Muscle of arm (tissue), 14 donors: ENCODE results near the gene OR11H7. TPM values are rescaled to one million over a fixed set of nuclear protein-coding genes. Genes with fewer than 3 reads are reported as not detected.
"Not testable (repeated sequence)": the region's sequence is repeated elsewhere in the genome, so short reads cannot be mapped to it uniquely, and the experiment has no call there.

ENCODE experiments used
- DNase-seq: peaks from one replicate; pipeline ENCODE4 v3.0.0-alpha.2; 2013
- long read RNA-seq, 11 donors: transcript quantifications; one replicate each; lab custom pipeline, GENCODE V29; 2026
- polyA plus RNA-seq, 12 donors: library from polyadenylated mRNA; unstranded; fragments of 120-200 nt; gene quantifications; one replicate each; pipeline ENCODE4 v1.2.1, GENCODE V29; 2013; ENCODE audit not compliant: insufficient read length in 12 of 12

OR11H7 gene
- polyA plus RNA-seq: under 1 TPM in 7 of 12 donors, not detected in 5; 0.23 to 0.53 (median 0.35) TPM
- long read RNA-seq, donor 1, partial matches to known transcripts: 0 of 1 reads
- long read RNA-seq, donor 1, other reads (novel, unspliced or antisense): 0 of 1 reads
- long read RNA-seq, donor 2: 0 reads
- long read RNA-seq, donor 3: 0 reads
- long read RNA-seq, donor 4: 0 reads
- long read RNA-seq, donor 5, partial matches to known transcripts: 0 of 1 reads
- long read RNA-seq, donor 5, other reads (novel, unspliced or antisense): 0 of 1 reads
- long read RNA-seq, donor 6: 0 reads
- long read RNA-seq, donor 7: 0 reads
- long read RNA-seq, donor 8: 0 reads
- long read RNA-seq, donor 9: 0 reads
- long read RNA-seq, donor 10: 0 reads
- long read RNA-seq, donor 11: 0 reads

- DNase-seq: no peak
Measured at GRCh38 chr14:20228681-20229080, at the start of gene OR11H7. TSS of gene OR11H7 (plus strand) at chr14:20228981.

- no peak for DNase-seq
Measured at GRCh38 chr14:20179218-20179617, 49.6 kb upstream of the OR11H7 start.

- DNase-seq: no peak
Measured at GRCh38 chr14:20179880-20180279, 48.9 kb upstream of the OR11H7 start.

GRCh38 chr14:20180486-20180885 lies 48.3 kb upstream of the OR11H7 start:
- DNase-seq: no peak

- no peak for DNase-seq
Measured at GRCh38 chr14:20184181-20184580, 44.6 kb upstream of the OR11H7 start.

GRCh38 chr14:20190596-20190995 lies 38.2 kb upstream of the OR11H7 start, which contains the start of gene OR11G2:
TSS of gene OR11G2 (plus strand) at chr14:20190896. CDS start at chr14:20197438, 6,542 bp downstream.
- DNase-seq: no peak

GRCh38 chr14:20191396-20191795 lies 37.4 kb upstream of the OR11H7 start:
- no peak for DNase-seq

- no peak for DNase-seq
Measured at GRCh38 chr14:20194101-20194500, 34.7 kb upstream of the OR11H7 start.

- not testable (repeated sequence) for DNase-seq
Measured at GRCh38 chr14:20195170-20195569, 33.6 kb upstream of the OR11H7 start.

- DNase-seq: no peak
Measured at GRCh38 chr14:20195911-20196310, 32.9 kb upstream of the OR11H7 start.

GRCh38 chr14:20197459-20197858 lies 31.3 kb upstream of the OR11H7 start:
- no peak for DNase-seq

GRCh38 chr14:20198991-20199390 lies 29.8 kb upstream of the OR11H7 start:
- no peak for DNase-seq

- no peak for DNase-seq
Measured at GRCh38 chr14:20204721-20205120, 24.1 kb upstream of the OR11H7 start.

- no peak for DNase-seq
Measured at GRCh38 chr14:20209595-20209994, 19.2 kb upstream of the OR11H7 start.

- DNase-seq: not testable (repeated sequence)
Measured at GRCh38 chr14:20212406-20212805, 16.4 kb upstream of the OR11H7 start.

GRCh38 chr14:20215196-20215595 lies 13.6 kb upstream of the OR11H7 start:
- no peak for DNase-seq

- DNase-seq: no peak
Measured at GRCh38 chr14:20219033-20219432, 9.7 kb upstream of the OR11H7 start.

GRCh38 chr14:20223410-20223809 lies 5.4 kb upstream of the OR11H7 start, which contains the start of gene OR11H6:
TSS of gene OR11H6 (plus strand) at chr14:20223710. CDS start at chr14:20223710, 0 bp downstream.
- no peak for DNase-seq

- DNase-seq: not testable (repeated sequence)
Measured at GRCh38 chr14:20235415-20235814, 6.6 kb downstream of the OR11H7 start.

GRCh38 chr14:20247646-20248246 lies 19.0 kb downstream of the OR11H7 start:
- no peak for DNase-seq

GRCh38 chr14:20262642-20263128 lies 33.9 kb downstream of the OR11H7 start:
- no peak for DNase-seq

GRCh38 chr14:20264361-20264760 lies 35.6 kb downstream of the OR11H7 start:
- not testable (repeated sequence) for DNase-seq

GRCh38 chr14:20274062-20274461 lies 45.3 kb downstream of the OR11H7 start:
- no peak for DNase-seq
